ENCODE data around the gene SURF6. TPM values are rescaled to one million over a fixed set of nuclear protein-coding genes. Genes with fewer than 3 reads are reported as not detected.
"Not testable (repeated sequence)": the region's sequence is repeated elsewhere in the genome, so short reads cannot be mapped to it uniquely, and the experiment has no call there.

The SURF6 gene
- total RNA-seq, 4 donors from 2014 or later: 10.5 to 47.8 (median 14.5) TPM

DNA sequence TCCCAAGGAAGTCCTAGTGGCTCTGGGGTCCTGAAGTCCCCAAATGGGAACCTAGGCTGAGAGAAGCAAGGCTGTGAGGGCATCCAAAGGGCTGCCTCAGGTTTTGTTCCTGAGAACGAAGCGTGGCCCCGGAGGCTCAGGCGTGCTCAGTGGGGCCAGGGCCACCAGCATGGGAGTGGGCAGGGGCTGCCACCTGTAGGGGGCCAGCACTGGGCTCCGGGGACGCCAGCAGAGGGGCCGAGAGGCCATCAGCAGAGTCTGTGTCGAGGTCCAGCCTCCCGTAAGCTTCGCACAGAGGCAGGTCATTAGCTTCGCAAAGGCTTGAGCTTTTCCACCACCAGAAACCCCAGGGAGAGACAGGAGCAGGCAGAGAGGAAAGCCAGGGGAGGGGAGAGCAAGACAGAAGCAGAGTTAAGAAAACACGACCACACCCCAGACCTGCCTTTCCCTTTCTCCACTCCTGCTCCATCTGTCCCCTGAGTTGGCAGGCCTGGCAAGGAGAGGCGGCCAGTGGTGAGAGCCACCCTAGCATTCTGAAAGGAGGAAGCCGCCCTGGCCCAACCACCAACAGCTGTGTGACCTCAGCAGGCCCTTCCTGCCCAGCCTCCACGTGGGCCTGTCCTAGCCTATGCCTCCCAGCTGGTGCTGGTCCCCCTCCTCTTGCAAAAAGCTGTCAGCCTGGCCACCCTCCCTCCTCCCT lies 5.5 kb upstream of the SURF6 start:
- no peak for ATAC-seq (ENCODE audit: low FRiP score)
- DNase-seq (ENCODE audit: low spot score): no peak
- TF ChIP-seq, protein P1, sequence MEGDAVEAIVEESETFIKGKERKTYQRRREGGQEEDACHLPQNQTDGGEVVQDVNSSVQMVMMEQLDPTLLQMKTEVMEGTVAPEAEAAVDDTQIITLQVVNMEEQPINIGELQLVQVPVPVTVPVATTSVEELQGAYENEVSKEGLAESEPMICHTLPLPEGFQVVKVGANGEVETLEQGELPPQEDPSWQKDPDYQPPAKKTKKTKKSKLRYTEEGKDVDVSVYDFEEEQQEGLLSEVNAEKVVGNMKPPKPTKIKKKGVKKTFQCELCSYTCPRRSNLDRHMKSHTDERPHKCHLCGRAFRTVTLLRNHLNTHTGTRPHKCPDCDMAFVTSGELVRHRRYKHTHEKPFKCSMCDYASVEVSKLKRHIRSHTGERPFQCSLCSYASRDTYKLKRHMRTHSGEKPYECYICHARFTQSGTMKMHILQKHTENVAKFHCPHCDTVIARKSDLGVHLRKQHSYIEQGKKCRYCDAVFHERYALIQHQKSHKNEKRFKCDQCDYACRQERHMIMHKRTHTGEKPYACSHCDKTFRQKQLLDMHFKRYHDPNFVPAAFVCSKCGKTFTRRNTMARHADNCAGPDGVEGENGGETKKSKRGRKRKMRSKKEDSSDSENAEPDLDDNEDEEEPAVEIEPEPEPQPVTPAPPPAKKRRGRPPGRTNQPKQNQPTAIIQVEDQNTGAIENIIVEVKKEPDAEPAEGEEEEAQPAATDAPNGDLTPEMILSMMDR (IDR thresholded peaks at IDR 0.05): no peak

DNA sequence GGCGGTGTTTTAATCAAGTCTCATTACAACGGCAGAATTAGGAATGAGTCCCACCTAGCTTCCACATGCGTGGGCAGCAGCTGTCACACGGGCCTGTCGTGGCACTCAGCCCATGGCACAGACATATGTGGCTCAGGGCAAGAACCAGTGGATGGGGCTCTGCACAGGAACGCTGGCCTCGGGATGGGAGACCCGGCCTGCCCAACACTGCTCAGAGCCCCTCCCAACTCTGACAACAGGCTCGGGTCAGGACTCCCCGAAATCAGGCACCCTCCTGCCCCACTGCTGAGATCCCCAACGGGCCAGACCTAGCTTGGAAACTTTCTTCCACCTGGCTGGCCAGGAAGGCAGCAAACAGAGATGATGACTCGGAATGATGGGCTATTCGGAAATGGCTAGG lies 4.9 kb upstream of the SURF6 start:
- TF ChIP-seq, protein P1 (IDR thresholded peaks at IDR 0.05): no peak
- ATAC-seq (ENCODE audit: low FRiP score): no peak
- no peak for DNase-seq (ENCODE audit: low spot score)

DNA sequence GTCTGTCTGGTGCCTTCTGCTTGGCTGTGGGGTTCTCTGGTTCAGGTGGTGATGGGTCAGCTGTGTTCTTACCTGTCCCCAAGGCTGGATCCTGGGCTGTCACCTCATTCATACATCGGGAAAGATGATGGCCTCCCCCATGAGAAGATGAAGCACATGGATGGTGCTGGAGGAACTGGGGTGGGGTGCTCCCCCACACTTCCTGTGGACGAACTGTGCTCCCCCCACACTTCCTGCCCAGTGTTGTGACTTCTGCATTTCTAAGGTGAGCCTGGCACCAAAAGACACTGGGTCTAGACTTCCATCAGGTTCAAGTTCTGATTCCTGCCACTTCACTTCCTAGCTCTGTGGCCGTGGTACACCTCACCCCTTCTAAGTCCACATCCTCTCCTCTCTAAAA lies 4.3 kb upstream of the SURF6 start:
- TF ChIP-seq, protein P1 (IDR thresholded peaks at IDR 0.05): no peak
- no peak for ATAC-seq (ENCODE audit: low FRiP score)
- no peak for DNase-seq (ENCODE audit: low spot score)

DNA sequence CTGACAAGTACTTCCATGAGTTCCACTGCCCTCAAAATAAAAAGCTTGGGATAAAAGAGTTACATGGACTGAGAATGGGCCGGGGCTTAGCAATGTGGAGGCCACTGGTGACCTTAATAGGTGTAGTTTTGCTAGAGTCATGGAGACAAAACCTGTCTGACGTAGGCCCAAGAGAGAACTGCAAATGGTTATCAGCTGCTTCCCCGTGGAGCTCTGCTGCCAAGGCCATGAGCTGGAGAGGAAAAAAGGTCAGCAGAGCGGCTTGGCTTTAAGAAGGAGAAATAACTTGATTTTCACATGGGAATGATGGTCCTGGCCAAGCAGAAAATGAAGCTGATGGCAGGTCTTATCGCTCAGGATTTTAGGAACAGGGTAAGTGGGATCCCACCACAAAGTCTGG lies 3.7 kb upstream of the SURF6 start:
- TF ChIP-seq, protein P1 (IDR thresholded peaks at IDR 0.05): no peak
- ATAC-seq (ENCODE audit: low FRiP score) (no peak), DNase-seq (ENCODE audit: low spot score) (no peak)

DNA sequence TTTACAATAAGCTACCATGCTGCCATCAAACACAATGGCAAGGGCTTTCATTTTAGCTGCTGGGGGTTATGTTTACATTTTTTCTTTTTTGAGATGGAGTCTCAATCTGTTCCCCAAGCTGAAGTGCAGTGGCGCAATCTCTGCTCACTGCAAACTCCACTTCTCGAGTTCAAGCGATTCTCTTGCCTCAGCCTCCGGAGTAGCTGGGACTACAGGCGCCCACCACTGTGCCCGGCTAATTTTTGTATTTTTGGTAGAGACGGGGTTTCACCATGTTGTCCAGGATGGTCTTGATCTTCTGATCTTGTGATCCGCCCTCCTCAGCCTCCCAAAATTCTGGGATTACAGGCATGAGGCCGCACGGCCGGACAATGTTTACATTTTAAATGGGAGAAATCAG lies 1.1 kb downstream of the SURF6 start:
- not testable (repeated sequence) for DNase-seq (ENCODE audit: low spot score); ATAC-seq (ENCODE audit: low FRiP score)

DNA sequence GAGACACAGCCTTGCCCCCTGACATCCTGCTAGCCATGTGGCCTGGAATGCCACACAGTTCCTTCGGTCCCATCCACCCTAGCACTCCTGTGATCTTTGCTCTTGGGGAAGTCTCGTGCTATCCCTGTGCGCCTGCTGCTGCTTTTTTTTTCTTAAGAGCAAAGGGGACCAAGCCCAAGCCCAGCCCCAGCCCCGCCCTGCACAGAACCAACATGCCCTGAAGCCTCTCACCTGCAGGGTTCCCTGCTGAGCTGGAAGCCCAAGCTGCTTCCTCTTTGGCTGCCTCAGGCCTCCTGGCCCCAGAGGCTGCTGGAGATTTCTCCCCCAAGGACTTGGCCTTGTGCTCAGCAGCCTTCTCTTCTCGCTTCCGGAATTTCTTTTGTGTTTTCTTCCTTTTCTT lies 1.8 kb downstream of the SURF6 start:
- no peak for ATAC-seq (ENCODE audit: low FRiP score)
- no peak for DNase-seq (ENCODE audit: low spot score)

DNA sequence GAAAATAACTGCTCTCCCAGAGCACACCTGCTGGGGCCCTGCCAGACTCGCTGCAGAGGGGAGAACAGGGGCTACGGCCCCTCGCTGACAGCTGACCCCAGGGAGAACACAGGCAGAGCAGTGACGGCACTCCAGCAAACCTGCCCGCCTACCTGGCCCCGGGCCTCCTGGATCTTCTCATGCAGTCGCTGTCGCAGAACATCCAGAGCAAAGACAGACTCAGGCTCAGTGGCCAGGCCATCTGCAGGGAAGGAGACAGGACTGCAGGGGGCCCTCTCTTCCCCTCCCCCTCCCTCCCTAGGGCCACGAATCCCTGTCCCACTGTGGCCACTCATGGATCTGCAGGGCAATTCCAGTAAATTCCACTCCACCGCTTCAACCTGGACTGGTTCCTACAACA lies 2.4 kb downstream of the SURF6 start:
- TF ChIP-seq, protein P1 (IDR thresholded peaks at IDR 0.05): no peak
- DNase-seq (ENCODE audit: low spot score) (no peak), ATAC-seq (ENCODE audit: low FRiP score) (no peak)

More for the DNA sequence above, 1.8 kb downstream of the SURF6 start:
- TF ChIP-seq, protein P1 (IDR thresholded peaks at IDR 0.05): no peak

Measured in omental fat pad (tissue), 4 donors.